K562 (cell line): Measurements from ENCODE around the gene DOCK6. TPM values are rescaled to one million over a fixed set of nuclear protein-coding genes. Genes with fewer than 3 reads are reported as not detected.

ENCODE experiments used
- ATAC-seq: fragments of 200-7000 bp; cut with Tn5 transposase; 3 replicates; pipeline ENCODE4 v1.9.1; 2020; ENCODE audit warnings: moderate library complexity
- BruUV-seq: library from RNA; stranded (reverse); fragments of 400-500 nt; replicated peaks from 2 replicates; lab custom pipeline; 2021; lab: Mats Ljungman, UMichigan
- CTCF ChIA-PET: fragments of 300-600 bp; formaldehyde crosslinking; extraction: SDS; loops from one replicate; lab custom pipeline; 2021; ENCODE audit warnings: low intra/inter-chr PET ratio; lab: Yijun Ruan, JAX
- POLR2A ChIA-PET: fragments of 300-600, 350-650 bp; sonication (Branson Sonifier 250); formaldehyde crosslinking; extraction: SDS; loops from one replicate; lab custom pipeline; 2021; ENCODE audit warnings: antibody characterized with exemption, inconsistent platforms; lab: Yijun Ruan, JAX
- DNase-seq, 4 experiments: peaks; one replicate each; pipeline versions ENCODE4 v3.0.0 to v3.0.0-alpha.2; 2011 to 2018; ENCODE audit warnings: low spot score in 3 of 4, mixed read lengths in 3 of 4; ENCODE audit errors: extremely low read depth in 1 of 4
- FAIRE-seq: peaks from 2 replicates; lab custom pipeline; 2011; peaks lifted over from hg19 to GRCh38; lab: Jason Lieb, UNC
- H2AFZ ChIP-seq: 2 replicates; pipeline ENCODE4 v1.6.0; 2011; ENCODE audit warnings: low read depth, low read length, control low read depth, inconsistent platforms
- H3K27ac ChIP-seq: fragments of 200-600 bp; 3 replicates; pipeline ENCODE4 v1.8.0; 2011; ENCODE audit warnings: low read depth, mild to moderate bottlenecking, control low read depth, inconsistent platforms, low read length, moderate library complexity, mixed read lengths; ENCODE audit errors: extremely low read depth
- H3K27me3 ChIP-seq, 2 experiments: fragments of 300-600 bp in 1 of 2; 2 replicates in 1 of 2; 3 replicates in 1 of 2; pipeline versions ENCODE4 v1.6.0 to v1.8.0; 2011; ENCODE audit warnings: inconsistent platforms in 2 of 2, low read length in 2 of 2, mild to moderate bottlenecking in 1 of 2, mixed read lengths in 1 of 2, moderate library complexity in 1 of 2; ENCODE audit not compliant: control insufficient read depth in 2 of 2, insufficient read depth in 2 of 2
- H3K36me3 ChIP-seq: fragments of 300-600 bp; 3 replicates; pipeline ENCODE4 v1.8.0; 2011; ENCODE audit warnings: mild to moderate bottlenecking, low read length, inconsistent platforms; ENCODE audit not compliant: control insufficient read depth, insufficient read depth
- H3K4me1 ChIP-seq, 2 experiments: fragments of 200-600 bp in 1 of 2; replicated peaks in 1 of 2; 2 replicates in 1 of 2; 3 replicates in 1 of 2; pipeline versions ENCODE4 v1.5.1 to v1.8.0; 2011; ENCODE audit warnings: inconsistent platforms in 2 of 2, low read length in 2 of 2, mild to moderate bottlenecking in 1 of 2, mixed read lengths in 1 of 2, moderate library complexity in 1 of 2; ENCODE audit not compliant: control insufficient read depth in 2 of 2, insufficient read depth in 2 of 2
- H3K4me2 ChIP-seq: 2 replicates; pipeline ENCODE4 v1.6.1; 2011; ENCODE audit warnings: low read length, control low read depth, inconsistent platforms, mixed read lengths; ENCODE audit not compliant: insufficient read depth
- H3K4me3 ChIP-seq: fragments of 200-600 bp; sonication (generic), shearing (Covaris generic); 2 replicates; pipeline ENCODE4 v1.5.1; 2016; ENCODE audit warnings: control low read depth, inconsistent platforms
- H3K79me2 ChIP-seq: fragments of 200-600 bp; 3 replicates; pipeline ENCODE4 v1.8.0; 2011; ENCODE audit warnings: low read length, inconsistent platforms; ENCODE audit not compliant: control insufficient read depth, insufficient read depth
- H3K9ac ChIP-seq, 2 experiments: 2 replicates each; pipeline versions ENCODE4 v1.6.0 to v1.6.1; 2011; ENCODE audit warnings: low read depth in 2 of 2, low read length in 2 of 2, control low read depth in 1 of 2, inconsistent platforms in 1 of 2, mild to moderate bottlenecking in 1 of 2, mixed read lengths in 1 of 2; ENCODE audit not compliant: insufficient read depth in 1 of 2
- H3K9me1 ChIP-seq: one replicate; pipeline ENCODE4 v1.6.0; 2011; ENCODE audit warnings: inconsistent platforms, mild to moderate bottlenecking, low read length, moderate library complexity; ENCODE audit not compliant: control insufficient read depth, insufficient read depth
- H3K9me3 ChIP-seq: replicated peaks from 2 replicates; pipeline ENCODE4 v1.5.1; 2011; ENCODE audit warnings: low read depth, low read length, inconsistent platforms; ENCODE audit not compliant: control insufficient read depth, insufficient read depth
- H4K20me1 ChIP-seq: replicated peaks from 2 replicates; pipeline ENCODE4 v1.6.1; 2011; ENCODE audit warnings: low read length, inconsistent platforms, mixed read lengths; ENCODE audit not compliant: control insufficient read depth, insufficient read depth
- BCOR ChIP-seq: fragments of 450-650 bp; IDR thresholded peaks from 2 replicates; pipeline ENCODE4 v1.6.1; 2016
- HNRNPLL ChIP-seq: fragments of 200-400 bp; formaldehyde crosslinking; IDR thresholded peaks from 2 replicates; pipeline ENCODE4 v1.6.1; 2017; ENCODE audit warnings: low read length, low read depth, mild to moderate bottlenecking; ENCODE audit not compliant: poor library complexity, severe bottlenecking
- KDM1A ChIP-seq, 2 experiments: fragments of 450-650 bp; IDR thresholded peaks; 2 replicates each; pipeline ENCODE4 v1.6.1; 2016; ENCODE audit warnings: mild to moderate bottlenecking in 2 of 2
- MAFG ChIP-seq: fragments of 450-650 bp; conservative IDR thresholded peaks from 2 replicates; pipeline ENCODE4 v1.6.1; 2016; ENCODE audit warnings: missing genetic modification characterization, missing compliant biosample characterization
- RBM25 ChIP-seq: fragments of 200-400 bp; formaldehyde crosslinking; IDR thresholded peaks from 2 replicates; pipeline ENCODE4 v1.6.1; 2018; ENCODE audit warnings: low read length, low read depth, moderate library complexity; ENCODE audit not compliant: severe bottlenecking
- SMARCA5 ChIP-seq: fragments of 450-650 bp; IDR thresholded peaks from 2 replicates; pipeline ENCODE4 v1.6.1; 2016
- ZFP36 ChIP-seq: fragments of 150-350 bp; IDR thresholded peaks from 2 replicates; pipeline ENCODE4 v1.6.1; 2018; ENCODE audit warnings: low read length, low read depth; ENCODE audit not compliant: partially characterized antibody
- WGBS: fragments of 100-300 bp; shearing (Covaris generic); methylation state at CpG from one replicate; pipeline ENCODE4 v1.1.6; 2016; ENCODE audit warnings: low coverage, mixed read lengths; ENCODE audit not compliant: insufficient coverage; ENCODE audit errors: missing lambda C conversion rate; 5-methylcytosine and 5-hydroxymethylcytosine counted together
- in situ Hi-C: fragments of 300-500 bp; cut with MboI; formaldehyde crosslinking; loops from 4 replicates; pipeline ENCODE4 v1.15.0; 2018; ENCODE audit warnings: inconsistent platforms, mixed read lengths
- intact Hi-C: fragments of 100-400 bp; cut with micrococcal nuclease; formaldehyde crosslinking; loops from 2 replicates; pipeline ENCODE4 v1.14.2; 2022
- polyA plus RNA-seq, 8 experiments: library from polyadenylated mRNA; depleted of rRNA in 4 of 8; stranded (reverse) in 5 of 8; unstranded in 3 of 8; fragments of >200 nt; fragmentation: Nextera tagmentation in 2 of 8; fragmentation: Illumina TruSeq in 1 of 8; extraction: Ambion mirVana in 2 of 8; extraction: Trizol in 1 of 8; gene quantifications; 2 replicates each; pipeline versions ENCODE4 v1.2.1 to v1.2.3, GENCODE V29; 2011 to 2014; ENCODE audit warnings: inconsistent platforms in 1 of 8, missing spikeins in 1 of 8
- total RNA-seq, 7 experiments: library from RNA; depleted of rRNA in 6 of 7; stranded (reverse); fragments of >200 nt in 6 of 7; fragmentation: Illumina TruSeq in 2 of 7; extraction: Trizol in 2 of 7; gene quantifications; 2 replicates each; pipeline versions ENCODE4 v1.2.1 to v1.2.3, GENCODE V29; 2011 to 2021; ENCODE audit warnings: low replicate concordance in 1 of 7
- TF ChIP-seq, protein P1 (sequence below), 3 experiments: fragments of 200-800 bp in 1 of 3; fragments of 250-450 bp in 1 of 3; fragments of 450-650 bp in 1 of 3; sonication (Bioruptor Pico) in 1 of 3; sonication (Bioruptor generic) in 1 of 3; formaldehyde crosslinking in 1 of 3; IDR thresholded peaks; 2 replicates each; pipeline versions ENCODE4 v1.6.1 to v1.8.0; 2016 to 2022; ENCODE audit warnings: mild to moderate bottlenecking in 2 of 3, missing genetic modification characterization in 2 of 3, missing compliant biosample characterization in 1 of 3, moderate library complexity in 1 of 3

The DOCK6 gene
- total and polyA plus RNA-seq, 9 of the 15 experiments (the other 6 are each of a cell fraction or from before 2014, with no cell fraction given): 0.35 to 19.3 (median 3.8) TPM

DNA sequence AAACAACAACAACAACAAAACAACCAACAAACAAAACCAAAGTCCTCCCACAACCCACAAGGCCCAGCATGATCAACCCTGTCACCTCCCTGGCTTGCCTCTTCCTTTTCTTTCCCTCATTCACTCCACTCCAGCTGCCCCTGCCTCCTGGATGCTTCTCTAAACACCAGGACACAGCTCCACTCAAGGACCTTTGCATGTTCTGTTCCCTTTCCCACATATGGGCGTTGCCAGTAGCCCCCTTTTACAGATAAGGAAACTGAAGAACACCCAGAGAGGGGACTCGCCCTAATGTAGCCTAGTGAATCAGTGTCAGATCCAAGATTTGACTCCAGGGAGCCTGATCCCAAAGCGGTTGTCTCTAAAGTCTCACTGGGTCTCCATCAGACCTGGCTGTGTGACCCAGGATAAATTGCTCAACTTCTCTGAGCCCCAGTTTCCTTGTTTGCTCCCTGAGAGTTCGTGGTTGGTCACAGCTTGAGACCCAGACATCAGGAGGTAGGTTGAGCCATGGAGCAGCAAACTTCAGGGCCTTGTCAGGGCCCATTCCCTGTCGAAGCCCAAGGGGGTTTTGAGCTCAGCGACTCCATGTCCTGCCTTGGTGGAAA is 3.0 kb upstream of the DOCK6 start:
- Histone ChIP-seq H3K79me2 (no peaks in the 10 kb centered on the region), H3K27ac (no peak overlapping the region), H3K9me1 (no peaks in the 10 kb centered on the region), H3K4me3 (no peak overlapping the region), H4K20me1 (0 out of 2 replicates have a peak, but pooled peaks cover 3% of the 10 kb centered on the region), H3K4me2 (no peak overlapping the region), H2AFZ (no peak overlapping the region), H3K27me3 (no peaks in the 10 kb centered on the region; a peak in 1 of 5 replicates), H3K36me3 (no peaks in the 10 kb centered on the region), H3K4me1 (peaks cover 10 to 26% of the 10 kb centered on the region in 2 experiments; a peak in 3 of 5 replicates), H3K9me3 (no peaks in the 10 kb centered on the region), H3K9ac (peak overlapping the region in 1 of 2 experiments; percentile 82; a peak in 2 of 4 replicates)
- FAIRE-seq (no peak), DNase-seq (peak in 3 of 4 experiments; percentile 2 to 8 (median 5)), ATAC-seq (no peak)
- intact Hi-C loops (no loop called here), in situ Hi-C loops (no loop called here)
- POLR2A ChIA-PET: interaction anchor here (1.4 kb wide), 1 partner anchor 34 kb away, joined by 3 read pairs; no protein-coding TSS in a partner anchor
- 27% methylated on average over 6 of the region's 6 CpGs for whole genome bisulfite sequencing
- no TSS peak for BruUV-seq
- TF ChIP-seq RBM25 (peak; percentile 67), SMARCA5 (peak; percentile 54; the same call in 1 of the 2 replicates), BCOR (peak; percentile 66), ZFP36 (peak; percentile 76), KDM1A (IDR thresholded peaks at IDR 0.05) (peak; percentile 20 to 70; a peak in 2 of 4 replicates), MAFG (no peak), HNRNPLL (peak; percentile 17)
- TF ChIP-seq, protein P1, sequence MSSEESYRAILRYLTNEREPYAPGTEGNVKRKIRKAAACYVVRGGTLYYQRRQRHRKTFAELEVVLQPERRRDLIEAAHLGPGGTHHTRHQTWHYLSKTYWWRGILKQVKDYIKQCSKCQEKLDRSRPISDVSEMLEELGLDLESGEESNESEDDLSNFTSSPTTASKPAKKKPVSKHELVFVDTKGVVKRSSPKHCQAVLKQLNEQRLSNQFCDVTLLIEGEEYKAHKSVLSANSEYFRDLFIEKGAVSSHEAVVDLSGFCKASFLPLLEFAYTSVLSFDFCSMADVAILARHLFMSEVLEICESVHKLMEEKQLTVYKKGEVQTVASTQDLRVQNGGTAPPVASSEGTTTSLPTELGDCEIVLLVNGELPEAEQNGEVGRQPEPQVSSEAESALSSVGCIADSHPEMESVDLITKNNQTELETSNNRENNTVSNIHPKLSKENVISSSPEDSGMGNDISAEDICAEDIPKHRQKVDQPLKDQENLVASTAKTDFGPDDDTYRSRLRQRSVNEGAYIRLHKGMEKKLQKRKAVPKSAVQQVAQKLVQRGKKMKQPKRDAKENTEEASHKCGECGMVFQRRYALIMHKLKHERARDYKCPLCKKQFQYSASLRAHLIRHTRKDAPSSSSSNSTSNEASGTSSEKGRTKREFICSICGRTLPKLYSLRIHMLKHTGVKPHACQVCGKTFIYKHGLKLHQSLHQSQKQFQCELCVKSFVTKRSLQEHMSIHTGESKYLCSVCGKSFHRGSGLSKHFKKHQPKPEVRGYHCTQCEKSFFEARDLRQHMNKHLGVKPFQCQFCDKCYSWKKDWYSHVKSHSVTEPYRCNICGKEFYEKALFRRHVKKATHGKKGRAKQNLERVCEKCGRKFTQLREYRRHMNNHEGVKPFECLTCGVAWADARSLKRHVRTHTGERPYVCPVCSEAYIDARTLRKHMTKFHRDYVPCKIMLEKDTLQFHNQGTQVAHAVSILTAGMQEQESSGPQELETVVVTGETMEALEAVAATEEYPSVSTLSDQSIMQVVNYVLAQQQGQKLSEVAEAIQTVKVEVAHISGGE (CRISPR knock-in tag; IDR thresholded peaks at IDR 0.05): no peak
- CTCF ChIA-PET: no interaction called here
